HCT116 (cell line): Measurements from ENCODE around the gene HBG2. TPM values are rescaled to one million over a fixed set of nuclear protein-coding genes. Genes with fewer than 3 reads are reported as not detected.

ENCODE experiments used
- CBX3 ChIP-seq: IDR thresholded peaks from 2 replicates; pipeline ENCODE4 v1.6.1; 2012; ENCODE audit warnings: low read depth
- CEBPB ChIP-seq: IDR thresholded peaks from 2 replicates; pipeline ENCODE4 v1.6.1; 2012; ENCODE audit warnings: low read depth
- EGR1 ChIP-seq: IDR thresholded peaks from 2 replicates; pipeline ENCODE4 v1.6.1; 2012; ENCODE audit warnings: low read depth
- ELF1 ChIP-seq: IDR thresholded peaks from 2 replicates; pipeline ENCODE4 v1.6.1; 2012; ENCODE audit warnings: low read depth, borderline replicate concordance
- EZH2phosphoT487 ChIP-seq: fragments of 200-600 bp; IDR thresholded peaks from 2 replicates; pipeline ENCODE4 v1.6.1; 2018; ENCODE audit warnings: antibody characterized with exemption, borderline replicate concordance
- FOSL1 ChIP-seq: IDR thresholded peaks from 2 replicates; pipeline ENCODE4 v1.6.1; 2012; ENCODE audit warnings: low read depth
- JUND ChIP-seq: IDR thresholded peaks from 2 replicates; pipeline ENCODE4 v1.6.1; 2012
- RAD21 ChIP-seq: IDR thresholded peaks from 2 replicates; pipeline ENCODE4 v1.6.1; 2012; ENCODE audit warnings: low read depth, mild to moderate bottlenecking
- SP1 ChIP-seq: IDR thresholded peaks from 2 replicates; pipeline ENCODE4 v1.6.1; 2012; ENCODE audit warnings: low read depth
- SRF ChIP-seq: IDR thresholded peaks from 2 replicates; pipeline ENCODE4 v1.6.1; 2012; ENCODE audit warnings: low read depth
- ZNF274 ChIP-seq: fragments of 200-500 bp; sonication (Bioruptor generic); IDR thresholded peaks from 2 replicates; pipeline ENCODE4 v1.6.1; 2014; ENCODE audit warnings: mild to moderate bottlenecking, low read depth, low read length, inconsistent platforms
- total RNA-seq: library from RNA; stranded (reverse); gene quantifications from one replicate; pipeline ENCODE4 v1.2.1, GENCODE V29; 2021; ENCODE audit not compliant: unreplicated experiment
- TF ChIP-seq, protein P1 (sequence below): IDR thresholded peaks from 2 replicates; pipeline ENCODE4 v1.6.1; 2012; ENCODE audit warnings: low read depth
- TF ChIP-seq, protein P2 (sequence below): IDR thresholded peaks from 2 replicates; pipeline ENCODE4 v1.6.1; 2012

The HBG2 gene
- total RNA-seq, 1 experiment from 2014 or later: 48.1 TPM

DNA sequence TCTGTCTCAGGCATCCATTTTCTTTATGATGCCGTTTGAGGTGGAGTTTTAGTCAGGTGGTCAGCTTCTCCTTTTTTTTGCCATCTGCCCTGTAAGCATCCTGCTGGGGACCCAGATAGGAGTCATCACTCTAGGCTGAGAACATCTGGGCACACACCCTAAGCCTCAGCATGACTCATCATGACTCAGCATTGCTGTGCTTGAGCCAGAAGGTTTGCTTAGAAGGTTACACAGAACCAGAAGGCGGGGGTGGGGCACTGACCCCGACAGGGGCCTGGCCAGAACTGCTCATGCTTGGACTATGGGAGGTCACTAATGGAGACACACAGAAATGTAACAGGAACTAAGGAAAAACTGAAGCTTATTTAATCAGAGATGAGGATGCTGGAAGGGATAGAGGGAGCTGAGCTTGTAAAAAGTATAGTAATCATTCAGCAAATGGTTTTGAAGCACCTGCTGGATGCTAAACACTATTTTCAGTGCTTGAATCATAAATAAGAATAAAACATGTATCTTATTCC lies 26.1 kb upstream of the HBG2 start (continued):
- no peak for TF ChIP-seq EZH2phosphoT487
- peak; percentile 93 for TF ChIP-seq CBX3
- peak; percentile 99 for TF ChIP-seq JUND
- TF ChIP-seq, protein P1, sequence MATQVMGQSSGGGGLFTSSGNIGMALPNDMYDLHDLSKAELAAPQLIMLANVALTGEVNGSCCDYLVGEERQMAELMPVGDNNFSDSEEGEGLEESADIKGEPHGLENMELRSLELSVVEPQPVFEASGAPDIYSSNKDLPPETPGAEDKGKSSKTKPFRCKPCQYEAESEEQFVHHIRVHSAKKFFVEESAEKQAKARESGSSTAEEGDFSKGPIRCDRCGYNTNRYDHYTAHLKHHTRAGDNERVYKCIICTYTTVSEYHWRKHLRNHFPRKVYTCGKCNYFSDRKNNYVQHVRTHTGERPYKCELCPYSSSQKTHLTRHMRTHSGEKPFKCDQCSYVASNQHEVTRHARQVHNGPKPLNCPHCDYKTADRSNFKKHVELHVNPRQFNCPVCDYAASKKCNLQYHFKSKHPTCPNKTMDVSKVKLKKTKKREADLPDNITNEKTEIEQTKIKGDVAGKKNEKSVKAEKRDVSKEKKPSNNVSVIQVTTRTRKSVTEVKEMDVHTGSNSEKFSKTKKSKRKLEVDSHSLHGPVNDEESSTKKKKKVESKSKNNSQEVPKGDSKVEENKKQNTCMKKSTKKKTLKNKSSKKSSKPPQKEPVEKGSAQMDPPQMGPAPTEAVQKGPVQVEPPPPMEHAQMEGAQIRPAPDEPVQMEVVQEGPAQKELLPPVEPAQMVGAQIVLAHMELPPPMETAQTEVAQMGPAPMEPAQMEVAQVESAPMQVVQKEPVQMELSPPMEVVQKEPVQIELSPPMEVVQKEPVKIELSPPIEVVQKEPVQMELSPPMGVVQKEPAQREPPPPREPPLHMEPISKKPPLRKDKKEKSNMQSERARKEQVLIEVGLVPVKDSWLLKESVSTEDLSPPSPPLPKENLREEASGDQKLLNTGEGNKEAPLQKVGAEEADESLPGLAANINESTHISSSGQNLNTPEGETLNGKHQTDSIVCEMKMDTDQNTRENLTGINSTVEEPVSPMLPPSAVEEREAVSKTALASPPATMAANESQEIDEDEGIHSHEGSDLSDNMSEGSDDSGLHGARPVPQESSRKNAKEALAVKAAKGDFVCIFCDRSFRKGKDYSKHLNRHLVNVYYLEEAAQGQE: no peak
- no peak for TF ChIP-seq ZNF274
- TF ChIP-seq FOSL1: peak; percentile 100
- TF ChIP-seq, protein P2, sequence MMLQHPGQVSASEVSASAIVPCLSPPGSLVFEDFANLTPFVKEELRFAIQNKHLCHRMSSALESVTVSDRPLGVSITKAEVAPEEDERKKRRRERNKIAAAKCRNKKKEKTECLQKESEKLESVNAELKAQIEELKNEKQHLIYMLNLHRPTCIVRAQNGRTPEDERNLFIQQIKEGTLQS: peak; percentile 71
- TF ChIP-seq SP1: peak; percentile 93
- TF ChIP-seq CEBPB: peak; percentile 59; the same call in 1 of the 2 replicates
- TF ChIP-seq SRF: peak; percentile 88
- TF ChIP-seq ELF1: no peak
- TF ChIP-seq RAD21: no peak
- TF ChIP-seq EGR1: peak; percentile 91
